ENCODE data around the gene CCP110.

DNA sequence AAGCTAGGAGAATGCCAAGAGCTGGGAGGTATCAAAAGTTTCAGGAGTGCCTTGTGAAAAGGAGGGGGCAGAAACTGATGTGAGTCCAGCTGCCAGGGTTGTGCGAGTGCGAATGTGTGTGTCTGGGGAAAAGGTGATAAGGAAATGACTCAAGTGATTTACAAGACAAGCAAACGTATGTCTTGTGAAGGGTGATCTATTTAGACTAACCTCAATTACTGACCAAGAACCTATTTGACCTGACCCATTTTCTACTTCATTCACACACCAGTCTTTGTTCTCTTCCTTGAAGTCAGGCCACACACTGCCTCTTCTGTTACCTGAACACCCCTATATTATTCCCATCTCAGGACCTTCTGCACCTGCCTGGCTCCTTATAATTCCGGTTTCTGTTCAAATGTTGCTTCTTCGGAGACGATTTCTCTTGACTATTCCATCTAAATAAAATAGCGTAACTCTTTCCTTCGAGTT lies 2.8 kb upstream of the CCP110 start:
- TF ChIP-seq, protein P1, sequence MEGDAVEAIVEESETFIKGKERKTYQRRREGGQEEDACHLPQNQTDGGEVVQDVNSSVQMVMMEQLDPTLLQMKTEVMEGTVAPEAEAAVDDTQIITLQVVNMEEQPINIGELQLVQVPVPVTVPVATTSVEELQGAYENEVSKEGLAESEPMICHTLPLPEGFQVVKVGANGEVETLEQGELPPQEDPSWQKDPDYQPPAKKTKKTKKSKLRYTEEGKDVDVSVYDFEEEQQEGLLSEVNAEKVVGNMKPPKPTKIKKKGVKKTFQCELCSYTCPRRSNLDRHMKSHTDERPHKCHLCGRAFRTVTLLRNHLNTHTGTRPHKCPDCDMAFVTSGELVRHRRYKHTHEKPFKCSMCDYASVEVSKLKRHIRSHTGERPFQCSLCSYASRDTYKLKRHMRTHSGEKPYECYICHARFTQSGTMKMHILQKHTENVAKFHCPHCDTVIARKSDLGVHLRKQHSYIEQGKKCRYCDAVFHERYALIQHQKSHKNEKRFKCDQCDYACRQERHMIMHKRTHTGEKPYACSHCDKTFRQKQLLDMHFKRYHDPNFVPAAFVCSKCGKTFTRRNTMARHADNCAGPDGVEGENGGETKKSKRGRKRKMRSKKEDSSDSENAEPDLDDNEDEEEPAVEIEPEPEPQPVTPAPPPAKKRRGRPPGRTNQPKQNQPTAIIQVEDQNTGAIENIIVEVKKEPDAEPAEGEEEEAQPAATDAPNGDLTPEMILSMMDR (IDR thresholded peaks at IDR 0.05), result no peak
- TF ChIP-seq ZFX (IDR thresholded peaks at IDR 0.05; ENCODE audit: borderline replicate concordance), result no peak
